Mammary epithelial cell (primary cell): ENCODE results near the gene PNRC2.

Experiments
- CTCF ChIP-seq, 2 donors: IDR thresholded peaks in 1 of 2; conservative IDR thresholded peaks in 1 of 2; 2 replicates each; pipeline ENCODE4 v1.5.1; 2011 to 2012; ENCODE audit warnings: inconsistent platforms in 2 of 2, low read length in 2 of 2, mild to moderate bottlenecking in 2 of 2, control low read depth in 1 of 2, low read depth in 1 of 2; ENCODE audit not compliant: insufficient read depth in 1 of 2; ENCODE audit errors: extremely low read depth in 1 of 2
- EZH2 ChIP-seq: IDR thresholded peaks from 2 replicates; pipeline ENCODE4 v1.6.1; 2012; ENCODE audit warnings: low read length, inconsistent platforms, borderline replicate concordance

GRCh38 chr1:24007079-24007478 is 47.5 kb downstream of the PNRC2 start:
- TF ChIP-seq EZH2: no peak
- TF ChIP-seq CTCF (conservative IDR thresholded peaks at IDR 0.05 in 1 of 2, IDR thresholded peaks at IDR 0.05 in 1 of 2; ENCODE audit: extremely low read depth in 1 of 2, insufficient read depth in 1 of 2, low read depth in 1 of 2, low read length in 2 of 2): no peak
